AG04449 (cell line): ENCODE results near the gene ZC3H7B.

ENCODE experiments used
- CTCF ChIA-PET: fragments of 350-600 bp; formaldehyde crosslinking; extraction: SDS; loops from one replicate; lab custom pipeline; 2021; ENCODE audit warnings: antibody characterized with exemption; lab: Yijun Ruan, JAX
- POLR2A ChIA-PET: fragments of 400-600, 350-600 bp; formaldehyde crosslinking; extraction: SDS; loops from one replicate; lab custom pipeline; 2020; ENCODE audit warnings: antibody characterized with exemption, inconsistent platforms; lab: Yijun Ruan, JAX
- DNase-seq: peaks from one replicate; pipeline ENCODE4 v3.0.0-alpha.2; 2010; ENCODE audit warnings: low read depth, low spot score
- H3K4me3 ChIP-seq: 2 replicates; pipeline ENCODE4 v1.5.1; 2011; ENCODE audit warnings: low read depth, mild to moderate bottlenecking, control low read depth, low read length
- TF ChIP-seq, protein P1 (sequence below): IDR thresholded peaks from one replicate; pipeline ENCODE4 v1.5.1; 2011; ENCODE audit warnings: mild to moderate bottlenecking, moderate library complexity, low read length, control low read depth, inconsistent platforms; ENCODE audit not compliant: insufficient read depth; ENCODE audit errors: missing control alignments

ZC3H7B gene

DNA sequence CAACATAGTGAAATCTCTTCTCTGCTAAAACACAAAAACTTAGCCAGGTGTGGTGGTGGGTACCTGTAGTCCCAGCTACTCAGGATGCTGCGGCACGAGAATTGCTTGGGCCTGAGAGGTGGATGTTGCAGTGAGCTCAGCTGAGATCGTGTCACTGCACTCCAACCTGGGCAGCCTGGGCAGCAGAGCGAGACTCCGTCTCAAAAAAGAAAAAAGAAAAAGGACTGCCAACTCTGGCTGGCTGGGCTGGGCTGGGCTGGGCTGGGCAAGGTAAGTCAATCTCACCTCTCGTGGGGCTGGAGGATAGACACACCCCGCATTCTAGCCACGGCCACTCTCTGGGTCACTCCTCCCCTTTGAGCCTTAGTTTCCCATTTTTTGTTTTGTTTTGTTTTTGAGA lies 107.3 kb downstream of the ZC3H7B start:
- no peak for DNase-seq
- no peak overlapping the region for H3K4me3 ChIP-seq
- POLR2A ChIA-PET, result no interaction called here
- CTCF ChIA-PET, result no interaction called here
- TF ChIP-seq, protein P1, sequence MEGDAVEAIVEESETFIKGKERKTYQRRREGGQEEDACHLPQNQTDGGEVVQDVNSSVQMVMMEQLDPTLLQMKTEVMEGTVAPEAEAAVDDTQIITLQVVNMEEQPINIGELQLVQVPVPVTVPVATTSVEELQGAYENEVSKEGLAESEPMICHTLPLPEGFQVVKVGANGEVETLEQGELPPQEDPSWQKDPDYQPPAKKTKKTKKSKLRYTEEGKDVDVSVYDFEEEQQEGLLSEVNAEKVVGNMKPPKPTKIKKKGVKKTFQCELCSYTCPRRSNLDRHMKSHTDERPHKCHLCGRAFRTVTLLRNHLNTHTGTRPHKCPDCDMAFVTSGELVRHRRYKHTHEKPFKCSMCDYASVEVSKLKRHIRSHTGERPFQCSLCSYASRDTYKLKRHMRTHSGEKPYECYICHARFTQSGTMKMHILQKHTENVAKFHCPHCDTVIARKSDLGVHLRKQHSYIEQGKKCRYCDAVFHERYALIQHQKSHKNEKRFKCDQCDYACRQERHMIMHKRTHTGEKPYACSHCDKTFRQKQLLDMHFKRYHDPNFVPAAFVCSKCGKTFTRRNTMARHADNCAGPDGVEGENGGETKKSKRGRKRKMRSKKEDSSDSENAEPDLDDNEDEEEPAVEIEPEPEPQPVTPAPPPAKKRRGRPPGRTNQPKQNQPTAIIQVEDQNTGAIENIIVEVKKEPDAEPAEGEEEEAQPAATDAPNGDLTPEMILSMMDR, result no peak
